GM04503 (cell line): Measurements from ENCODE around the gene GAB3.
A peak's percentile ranks its signal among the peaks of the same experiment; 100 is the strongest.

Experiments
- DNase-seq: peaks from one replicate; pipeline ENCODE4 v3.0.0-alpha.2; 2012; ENCODE audit warnings: low read depth

The GAB3 gene, protein sequence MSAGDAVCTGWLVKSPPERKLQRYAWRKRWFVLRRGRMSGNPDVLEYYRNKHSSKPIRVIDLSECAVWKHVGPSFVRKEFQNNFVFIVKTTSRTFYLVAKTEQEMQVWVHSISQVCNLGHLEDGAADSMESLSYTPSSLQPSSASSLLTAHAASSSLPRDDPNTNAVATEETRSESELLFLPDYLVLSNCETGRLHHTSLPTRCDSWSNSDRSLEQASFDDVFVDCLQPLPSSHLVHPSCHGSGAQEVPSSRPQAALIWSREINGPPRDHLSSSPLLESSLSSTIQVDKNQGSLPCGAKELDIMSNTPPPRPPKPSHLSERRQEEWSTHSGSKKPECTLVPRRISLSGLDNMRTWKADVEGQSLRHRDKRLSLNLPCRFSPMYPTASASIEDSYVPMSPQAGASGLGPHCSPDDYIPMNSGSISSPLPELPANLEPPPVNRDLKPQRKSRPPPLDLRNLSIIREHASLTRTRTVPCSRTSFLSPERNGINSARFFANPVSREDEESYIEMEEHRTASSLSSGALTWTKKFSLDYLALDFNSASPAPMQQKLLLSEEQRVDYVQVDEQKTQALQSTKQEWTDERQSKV

DNA sequence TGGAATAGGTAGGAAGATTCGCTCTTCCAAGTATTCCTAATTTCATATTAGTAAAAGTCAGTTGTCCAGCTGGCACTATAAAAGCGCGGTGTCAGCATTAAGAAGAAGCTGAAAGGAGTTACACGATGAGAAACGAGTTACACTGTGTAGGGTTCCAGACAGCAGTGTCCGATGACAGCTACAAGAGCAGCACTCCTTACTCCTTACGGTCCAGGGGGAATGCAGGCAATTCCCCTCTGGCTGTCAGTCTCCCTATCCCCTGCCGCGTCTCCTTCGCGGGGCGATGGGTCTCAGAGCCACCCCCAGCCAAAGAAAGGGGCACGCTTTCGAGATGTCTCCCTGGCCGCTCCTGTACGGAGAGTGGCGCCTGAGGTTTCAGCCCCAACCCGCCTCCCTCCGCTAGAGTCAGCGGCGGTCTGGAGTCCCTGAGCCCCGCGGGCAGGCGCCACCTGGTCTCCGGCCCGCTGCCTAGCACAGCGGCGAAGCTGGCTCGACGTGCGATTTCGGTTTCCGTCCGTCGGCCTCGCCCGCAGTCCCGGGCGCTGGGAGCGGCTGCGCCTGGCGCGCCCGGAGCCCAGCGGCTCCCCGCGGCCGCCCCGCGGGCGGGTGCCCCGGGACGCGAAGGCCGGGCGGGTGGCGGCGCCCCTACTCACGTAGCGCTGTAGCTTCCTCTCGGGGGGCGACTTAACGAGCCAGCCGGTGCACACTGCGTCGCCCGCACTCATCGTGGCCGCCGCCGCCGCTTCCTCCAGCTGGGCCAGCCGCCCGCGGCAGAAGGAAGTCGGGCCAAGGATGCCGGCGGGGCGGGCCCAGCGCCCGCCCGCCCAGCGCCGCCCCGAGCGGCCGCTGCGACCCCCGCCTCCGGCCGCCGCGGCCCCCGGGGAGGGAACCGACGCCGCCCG is at the start of gene GAB3:
Gene GAB3, minus strand, starts transcription at position 777 of the 902 bp plus-strand sequence. Its CDS starts 52 bp downstream, at position 725.
- no peak for DNase-seq

DNA sequence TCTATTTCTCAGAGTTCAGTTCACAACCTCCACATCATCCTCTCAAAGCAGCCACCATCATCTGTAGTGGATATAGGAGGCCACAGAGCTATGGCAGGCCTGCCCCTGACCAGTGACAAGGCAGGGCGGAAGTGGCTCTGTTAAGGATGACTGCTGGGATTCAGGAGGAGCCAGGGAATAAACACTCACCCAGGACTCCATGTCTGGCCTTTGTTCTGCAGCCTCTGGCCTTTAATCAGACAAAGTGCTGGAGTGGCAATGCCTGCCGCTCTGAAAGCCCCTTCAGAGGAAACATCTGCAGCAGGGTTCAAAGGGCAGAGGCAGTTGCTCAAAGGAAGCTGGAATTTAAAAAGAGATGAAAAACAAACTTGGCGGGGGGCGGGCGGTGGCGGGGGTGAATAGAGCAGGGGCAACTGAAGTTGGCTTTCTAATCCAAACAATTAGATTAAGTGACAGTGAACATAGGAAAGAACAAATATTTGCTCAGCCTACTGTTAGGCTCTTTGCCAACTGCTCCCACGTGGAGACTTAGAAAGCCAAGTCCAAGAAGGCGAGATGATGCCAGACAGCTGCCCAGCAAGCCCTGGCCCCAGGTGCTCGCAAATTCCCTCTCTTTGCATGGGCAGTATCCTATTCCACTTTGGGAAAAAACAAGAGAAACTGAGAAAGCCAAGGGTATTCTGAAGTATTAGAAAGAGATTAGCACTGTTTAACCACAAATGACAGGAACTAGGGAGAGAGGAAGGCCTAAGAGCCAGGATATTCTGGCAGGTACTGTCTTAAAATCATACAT is 48.9 kb upstream of the GAB3 start:
- DNase-seq: no peak

DNA sequence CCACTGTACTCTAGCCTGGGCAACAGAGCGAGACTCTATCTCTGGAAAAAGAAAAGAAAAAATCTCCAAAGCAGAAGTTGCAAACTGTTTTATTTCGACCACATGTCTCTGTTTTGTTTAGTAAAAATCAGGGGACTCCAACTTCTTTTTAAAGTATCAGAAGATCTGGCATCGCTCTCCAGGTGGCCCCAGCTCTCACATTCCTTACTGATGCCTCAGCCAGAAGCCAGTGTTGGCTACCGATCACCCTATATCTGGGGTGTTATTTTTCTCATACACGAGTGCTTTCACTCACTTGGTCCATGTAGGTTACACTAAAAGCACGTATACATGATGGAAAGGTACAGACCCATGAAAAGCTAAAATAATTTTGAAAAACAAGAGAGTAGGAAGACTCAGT is 46.1 kb upstream of the GAB3 start:
- DNase-seq: no peak

DNA sequence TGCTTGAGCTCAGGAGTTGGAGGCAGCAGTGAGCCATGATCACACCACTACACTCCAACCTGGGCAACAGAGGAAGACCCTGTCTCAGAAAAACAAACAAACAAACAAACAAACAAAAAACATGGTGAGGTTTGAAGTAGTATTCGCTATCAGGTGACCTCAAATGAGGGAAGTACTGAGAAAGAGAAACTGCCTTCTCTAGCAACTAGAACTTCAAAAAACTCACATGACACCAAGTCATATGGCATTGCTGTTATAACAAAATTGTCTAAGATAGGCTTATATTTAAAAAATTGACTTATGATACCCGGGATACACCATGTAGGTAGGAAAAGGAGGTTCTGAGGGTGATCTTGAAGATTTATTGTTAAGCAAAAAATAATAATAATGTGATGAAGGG is 44.1 kb upstream of the GAB3 start:
- DNase-seq: no peak

DNA sequence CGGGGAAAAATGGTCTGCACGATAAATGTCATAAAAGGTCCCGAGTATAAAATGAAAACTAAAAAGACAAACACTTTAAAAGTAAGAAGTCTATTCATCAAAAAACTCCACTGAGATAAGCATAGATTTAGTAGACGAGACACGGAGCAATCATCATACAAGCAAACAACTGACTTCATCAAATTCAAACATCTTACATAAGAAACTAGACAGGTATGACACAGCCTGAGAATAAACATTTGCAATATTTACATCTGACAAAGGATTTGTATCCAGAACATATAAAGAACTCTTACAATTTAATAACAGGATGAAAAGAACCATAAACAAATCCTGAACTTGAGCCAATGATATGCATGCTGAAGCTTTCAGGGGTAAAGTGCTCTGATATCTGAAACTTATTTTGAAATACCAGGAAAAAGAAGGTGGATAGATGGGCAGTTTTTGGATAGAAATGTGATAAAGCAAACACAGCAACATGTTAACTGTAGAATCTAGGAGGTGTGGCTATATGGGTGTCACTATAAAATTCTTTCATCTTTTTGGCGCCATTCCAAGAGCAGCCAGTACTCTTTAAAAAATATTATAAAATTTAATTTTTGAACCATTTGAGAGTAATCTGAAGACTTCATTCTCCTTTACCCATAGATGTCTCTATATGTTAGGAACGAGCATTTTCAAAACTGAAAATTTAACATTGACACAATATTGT is 42.4 kb upstream of the GAB3 start:
- DNase-seq: no peak

DNA sequence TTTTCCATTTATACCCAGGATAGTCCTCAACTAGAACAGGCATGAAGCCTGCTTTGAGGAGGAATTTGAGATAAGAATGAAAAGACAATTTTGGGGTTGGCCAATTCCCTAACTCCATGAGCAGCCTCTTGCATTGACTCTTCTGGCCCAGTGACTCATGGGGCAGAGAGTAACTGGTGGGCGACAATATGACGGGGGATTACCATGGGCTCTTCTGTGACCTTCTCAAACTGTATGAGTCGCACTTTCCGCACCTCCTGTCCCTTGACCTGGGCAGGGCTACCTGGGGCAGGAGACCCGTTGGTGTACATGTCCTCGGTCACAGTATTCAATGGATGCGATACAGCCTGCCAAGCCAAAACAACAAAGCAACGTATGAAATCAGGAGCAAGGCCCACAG is 41.1 kb upstream of the GAB3 start:
- no peak for DNase-seq

DNA sequence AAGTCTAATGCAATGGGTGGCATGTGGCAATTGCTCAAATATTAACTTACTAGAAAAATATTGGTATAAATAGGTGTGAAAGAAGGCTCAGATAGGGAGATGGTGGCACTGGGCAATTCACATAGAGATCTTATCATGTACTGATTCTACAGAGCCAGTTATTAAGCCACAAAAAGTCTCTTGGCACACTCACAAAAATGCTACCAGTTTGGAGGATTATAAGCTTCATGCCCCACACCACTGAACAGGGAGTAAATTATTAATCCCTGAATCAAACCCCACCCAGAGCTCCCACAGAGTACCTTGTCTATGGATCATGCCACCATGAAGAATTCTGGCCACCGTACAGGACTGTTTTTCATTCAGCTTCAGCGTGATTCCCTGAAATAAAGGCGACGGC is 40.6 kb upstream of the GAB3 start:
- no peak for DNase-seq

DNA sequence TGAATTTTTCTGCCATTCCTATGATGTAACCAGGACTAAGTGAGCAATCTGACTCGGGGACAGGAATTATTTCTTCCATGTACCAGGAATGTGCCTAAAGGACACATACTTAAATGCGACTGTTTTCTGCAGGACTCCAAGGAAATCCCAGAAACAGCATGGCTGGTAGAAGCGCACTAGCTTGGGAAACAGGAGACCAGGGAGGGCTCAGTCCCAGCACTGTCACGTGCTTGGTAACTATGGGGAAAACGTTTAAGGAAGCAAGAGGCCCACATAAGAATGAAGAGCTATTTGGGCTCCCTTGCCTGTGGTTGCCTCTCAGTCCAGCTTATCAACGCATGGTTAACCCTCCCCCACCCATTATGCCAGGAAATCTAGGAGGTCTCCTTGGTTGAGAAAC is 34.8 kb upstream of the GAB3 start:
- no peak for DNase-seq

DNA sequence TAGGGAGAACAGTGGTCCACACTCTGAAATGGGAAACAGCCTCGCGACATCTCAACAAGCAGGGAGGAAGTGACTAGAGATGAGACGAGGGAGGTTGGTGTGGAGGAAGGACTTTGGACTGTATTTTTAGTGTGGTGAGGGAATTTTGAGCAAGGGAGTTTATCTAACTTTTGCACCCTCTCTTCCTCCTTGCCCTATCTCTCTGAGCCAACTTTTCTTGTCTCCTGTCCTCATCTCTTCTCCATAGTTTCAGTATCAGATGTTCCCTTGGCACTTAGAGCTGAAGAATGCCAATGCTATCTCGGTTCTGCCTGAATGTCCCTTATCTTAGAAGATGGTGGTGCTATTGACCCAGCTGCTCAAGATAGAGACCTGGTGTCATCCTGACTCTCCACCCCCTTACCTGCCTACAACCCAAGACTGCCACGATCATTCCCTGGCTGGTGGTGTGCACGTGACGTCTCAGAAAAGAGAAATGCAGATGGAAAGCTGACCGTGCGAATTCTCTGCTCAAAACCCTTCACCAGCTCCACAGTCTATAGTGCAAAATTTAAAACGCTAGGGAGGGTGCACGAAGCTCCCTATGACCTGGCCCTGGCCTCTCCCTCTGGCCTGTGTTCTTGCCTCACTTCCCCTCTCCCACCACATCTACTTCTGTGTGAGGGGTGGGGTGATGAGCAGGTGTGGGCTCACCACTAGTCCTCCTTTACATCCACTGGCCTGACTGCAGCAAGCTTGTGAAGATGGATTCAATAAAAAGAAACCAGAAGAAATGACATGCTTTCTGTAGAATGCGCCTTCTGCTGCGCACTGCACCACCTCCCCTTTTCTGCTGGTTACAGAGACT is 33.5 kb upstream of the GAB3 start:
- no peak for DNase-seq

DNA sequence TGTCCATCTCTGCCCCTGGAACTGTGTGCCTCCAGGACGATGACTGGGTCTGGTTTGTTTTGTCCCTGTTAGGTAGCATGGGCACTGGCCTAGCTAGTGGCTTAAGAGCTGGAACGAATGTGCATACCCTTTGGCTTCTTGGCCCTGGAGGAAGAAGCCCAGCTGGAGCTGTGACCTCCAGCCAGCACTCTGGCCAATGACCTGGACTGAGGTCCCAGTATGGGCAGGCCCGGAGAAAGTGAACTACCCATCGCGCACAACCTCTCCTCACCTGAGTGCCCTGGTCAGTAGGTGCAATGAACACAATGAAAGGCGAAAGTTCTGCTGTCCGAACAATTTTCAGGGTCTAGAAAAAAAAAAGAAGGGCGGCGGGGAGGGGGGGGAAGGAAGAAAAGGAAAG is 30.1 kb upstream of the GAB3 start:
- DNase-seq: no peak

DNA sequence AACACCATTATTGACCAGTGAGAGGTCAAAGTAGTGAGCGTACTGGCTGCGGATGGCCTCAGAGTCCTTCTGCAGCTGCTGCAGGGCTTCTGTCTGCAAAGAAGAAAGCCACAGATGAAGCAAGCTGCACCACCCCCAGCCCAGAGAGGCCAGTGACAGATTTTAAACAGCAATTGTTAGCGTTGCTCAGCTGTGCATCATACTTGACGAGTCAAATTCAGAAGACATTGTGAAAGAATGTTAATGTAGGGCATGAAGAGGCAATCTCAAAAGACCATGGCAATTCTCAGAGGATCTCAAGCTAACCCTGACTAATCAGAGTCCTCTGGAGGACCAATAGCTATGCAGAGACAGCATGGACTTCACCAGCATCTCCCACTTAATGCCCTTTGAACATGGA is 28.4 kb upstream of the GAB3 start:
- peak; percentile 46 for DNase-seq

DNA sequence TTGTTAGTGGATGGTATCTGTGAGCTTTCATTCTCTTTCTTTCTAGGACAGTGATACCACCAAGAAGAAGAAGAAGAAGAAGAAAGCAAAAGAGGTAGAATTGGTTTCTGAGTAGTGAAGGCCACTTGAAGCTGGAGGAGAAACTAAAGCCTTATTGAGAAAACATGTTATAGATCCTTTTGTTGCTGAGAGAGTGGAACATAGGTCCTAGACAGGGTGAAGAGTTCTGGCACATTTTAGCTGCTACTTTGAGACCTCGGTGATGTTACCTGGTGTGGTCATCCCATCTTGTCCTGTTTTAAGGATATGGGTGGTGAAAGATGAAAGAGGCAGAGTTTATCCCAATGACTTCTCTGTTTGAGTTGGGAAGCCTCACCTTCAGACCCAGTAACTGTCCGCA is 25.9 kb upstream of the GAB3 start:
- no peak for DNase-seq

DNA sequence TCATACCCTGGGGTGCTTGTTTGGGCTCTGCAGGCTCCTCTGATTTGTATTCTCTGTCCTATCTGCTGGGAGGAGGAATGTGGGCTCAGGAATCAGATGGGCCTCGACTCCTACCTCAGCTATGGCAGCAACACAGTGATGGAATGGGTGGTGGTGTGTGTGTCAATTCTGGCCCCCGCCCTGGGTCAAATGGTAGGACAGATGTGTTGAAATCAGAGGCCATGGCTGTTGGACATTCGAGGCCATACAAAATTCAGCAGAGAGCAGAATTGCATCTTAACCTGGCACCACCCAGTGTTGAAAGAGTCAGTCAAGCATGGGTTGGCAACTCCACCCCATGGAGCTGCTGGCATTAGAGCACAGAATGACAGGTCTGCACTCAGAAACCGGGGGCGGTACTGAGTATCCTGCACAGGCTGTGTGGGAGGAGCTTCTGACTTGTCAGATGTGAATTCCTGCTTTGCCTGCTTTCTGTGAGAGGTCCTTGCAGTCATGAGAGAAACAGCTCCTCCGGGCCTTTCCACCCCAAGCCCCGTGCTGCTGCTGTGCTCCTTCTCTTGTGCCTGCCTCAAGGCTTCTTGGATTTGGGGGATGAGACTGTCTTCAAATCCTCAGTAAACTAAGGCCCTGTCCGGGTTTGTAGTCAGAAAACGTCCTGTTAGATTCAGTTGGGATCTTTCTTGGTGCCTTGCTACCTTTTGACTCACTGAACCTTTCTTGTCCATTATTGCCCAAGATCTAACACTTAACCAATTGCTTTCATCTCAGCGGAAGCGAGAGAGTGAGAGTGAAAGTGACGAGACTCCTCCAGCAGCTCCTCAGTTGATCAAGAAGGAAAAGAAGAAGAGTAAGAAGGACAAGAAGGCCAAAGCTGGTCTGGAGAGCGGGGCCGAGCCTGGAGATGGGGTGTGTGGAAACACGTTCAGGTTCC is 24.8 kb upstream of the GAB3 start:
- no peak for DNase-seq

DNA sequence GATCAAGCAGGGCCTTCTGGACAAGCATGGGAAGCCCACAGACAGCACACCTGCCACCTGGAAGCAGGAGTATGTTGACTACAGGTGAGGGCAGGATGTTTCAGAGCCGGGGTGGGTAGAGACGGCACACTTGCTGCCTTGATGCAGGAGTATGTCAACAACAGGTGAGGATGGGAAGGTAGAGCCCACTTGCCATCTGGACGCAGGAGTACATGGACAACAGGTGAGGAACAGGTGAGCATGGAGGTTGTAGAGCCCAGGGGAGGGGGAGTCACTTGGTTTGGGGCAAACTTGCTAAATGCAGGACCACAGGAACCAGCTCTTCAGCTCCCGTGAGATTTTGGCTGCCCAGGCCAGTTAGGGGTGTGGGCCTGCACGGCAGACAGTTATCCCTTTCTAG is 23.7 kb upstream of the GAB3 start:
- DNase-seq: no peak

DNA sequence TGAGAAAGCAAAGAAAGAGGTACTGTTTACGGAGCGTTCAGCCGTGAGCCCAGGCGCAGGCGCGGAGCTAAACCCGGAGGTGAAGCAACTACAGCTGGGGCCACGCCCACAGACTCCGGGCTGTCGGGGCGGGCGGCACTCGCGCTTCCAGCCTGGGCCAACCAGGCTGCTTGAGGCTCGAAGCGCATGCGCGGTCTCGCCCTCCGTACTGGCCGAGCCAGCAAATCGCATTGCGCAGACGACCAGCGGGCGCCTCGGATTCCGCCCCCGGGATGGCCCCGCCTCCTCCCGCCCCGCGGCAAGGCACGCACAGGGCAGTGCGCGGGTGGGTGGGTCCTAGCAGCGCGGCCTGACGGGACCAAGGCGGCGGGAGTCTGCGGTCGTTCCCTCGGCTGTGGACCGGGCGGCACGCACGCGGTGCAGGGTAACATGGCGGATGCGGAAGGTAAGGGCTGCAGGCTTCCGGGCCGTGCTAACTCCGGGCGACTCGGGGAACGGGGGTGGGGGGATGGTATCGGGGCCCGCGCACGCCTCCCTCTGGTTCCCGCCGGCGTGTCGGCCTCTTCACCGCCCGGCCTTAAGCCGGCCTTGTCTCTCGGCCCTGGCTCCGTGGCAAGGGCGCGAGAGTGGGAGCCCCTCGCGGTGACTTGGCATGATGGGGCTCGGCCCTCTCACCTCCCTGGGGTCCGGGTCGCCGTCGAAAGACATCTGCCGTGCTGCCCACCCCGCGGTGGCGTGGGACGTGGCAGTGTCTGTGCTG is 11.8 kb upstream of the GAB3 start, which contains the start of gene DKC1:
Gene DKC1, plus strand, starts transcription at position 328 of the 760 bp plus-strand sequence. Its CDS starts 102 bp downstream, at position 430.
- peak; percentile 50 for DNase-seq

DNA sequence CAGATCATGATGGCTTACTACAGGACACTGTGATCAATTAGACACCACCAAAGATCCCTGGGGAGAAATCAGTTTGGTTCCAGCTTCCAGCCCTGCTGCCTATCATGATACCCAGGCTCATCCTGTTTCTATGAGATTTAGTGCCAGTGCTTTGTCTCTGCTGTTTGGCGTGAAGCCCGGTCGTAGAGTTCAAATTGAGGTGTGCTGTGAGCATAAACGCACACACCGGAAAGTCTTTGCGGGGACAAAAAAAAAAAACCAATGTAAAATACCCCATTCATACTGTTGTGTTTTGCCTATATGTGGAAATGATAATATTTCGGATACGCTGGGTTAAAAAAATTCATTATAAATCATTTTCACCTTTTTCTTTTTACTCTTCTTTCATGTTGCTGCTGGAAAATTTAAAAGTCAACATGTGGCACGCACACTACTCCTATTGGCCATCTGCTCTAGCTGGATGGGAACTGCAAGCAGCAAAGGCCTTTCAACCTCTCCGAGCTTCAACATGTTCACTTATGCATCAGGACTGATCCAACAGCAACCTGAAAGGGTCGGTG is 11.2 kb upstream of the GAB3 start:
- DNase-seq: no peak

DNA sequence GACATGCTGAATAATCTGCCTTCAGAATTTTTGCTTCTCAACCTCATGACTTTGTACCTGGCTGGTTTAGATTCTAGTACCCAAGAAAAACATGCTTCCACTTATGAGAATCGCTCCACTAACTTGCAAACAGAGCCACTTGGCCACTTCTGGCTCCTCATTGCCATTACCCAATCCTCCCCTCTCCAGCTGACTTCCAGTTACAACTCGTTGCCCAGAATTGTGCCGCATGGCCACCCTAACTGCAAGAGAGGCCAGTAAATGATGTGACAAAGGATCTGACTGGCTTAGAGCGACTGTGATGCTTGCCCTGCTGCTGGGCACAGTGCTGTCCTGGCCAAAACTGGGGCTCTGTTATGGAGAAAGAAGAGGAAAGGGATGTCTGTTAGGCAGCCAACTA is 7.8 kb upstream of the GAB3 start:
- no peak for DNase-seq

DNA sequence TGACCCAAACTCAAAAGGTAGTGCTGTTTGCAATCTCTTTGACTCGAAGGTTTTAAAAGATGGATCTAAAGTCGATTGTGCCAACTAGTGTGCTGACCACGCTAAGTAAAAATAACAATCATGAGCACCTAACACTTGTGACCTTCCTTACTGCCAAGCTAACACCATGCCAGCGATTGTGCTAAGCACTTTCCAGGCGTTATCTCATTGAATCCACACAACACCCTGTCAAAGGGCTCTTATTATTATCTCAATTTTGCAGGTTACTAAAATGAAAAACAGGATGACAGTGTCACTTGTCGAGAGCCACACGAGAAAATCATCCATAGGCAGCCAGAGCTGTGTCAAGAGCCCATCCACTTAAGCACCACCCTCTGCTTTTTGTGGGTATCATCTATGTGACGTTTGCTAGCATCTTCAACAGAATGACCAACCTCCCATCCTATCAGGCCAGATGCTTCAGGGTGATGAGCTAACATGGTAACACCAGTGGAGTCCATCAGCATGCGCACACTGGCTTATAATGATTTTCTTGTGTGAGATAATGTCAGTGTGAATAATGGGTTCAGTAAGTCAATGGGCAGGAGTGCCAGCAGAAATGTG is 893 bp upstream of the GAB3 start:
- DNase-seq: no peak
